PC-3 (cell line): ENCODE measurements around the gene MEGF10. TPM values are rescaled to one million over a fixed set of nuclear protein-coding genes. Genes with fewer than 3 reads are reported as not detected.

Source experiments
- ATAC-seq: fragments of 200-7000 bp; cut with Tn5 transposase; 2 replicates; pipeline ENCODE4 v1.9.1; 2020; ENCODE audit warnings: mild to moderate bottlenecking, moderate library complexity
- BruUV-seq: library from RNA; stranded (reverse); fragments of 400-500 nt; replicated peaks from 2 replicates; lab custom pipeline; 2021; lab: Mats Ljungman, UMichigan
- CTCF ChIA-PET: fragments of 300-600 bp; sonication (Branson Sonifier 250); formaldehyde crosslinking; loops from one replicate; lab custom pipeline; 2022; ENCODE audit warnings: antibody characterized with exemption; lab: Charles Lee
- POLR2A ChIA-PET: fragments of 300-600 bp; sonication (Branson Sonifier 250); formaldehyde crosslinking; loops from one replicate; lab custom pipeline; 2022; ENCODE audit warnings: antibody characterized with exemption; ENCODE audit not compliant: unreplicated experiment; lab: Charles Lee
- DNase-seq: peaks from one replicate; pipeline ENCODE4 v3.0.0-alpha.2; 2015
- H2AFZ ChIP-seq: fragments of 300-600 bp; sonication (generic); 2 replicates; pipeline ENCODE4 v1.6.0; 2016; ENCODE audit warnings: antibody characterized with exemption, low read length
- H3F3A ChIP-seq: fragments of 300-600 bp; sonication (generic); one replicate; pipeline ENCODE4 v1.6.0; 2017; ENCODE audit warnings: antibody characterized with exemption, low read length, control low read depth, mild to moderate bottlenecking; ENCODE audit not compliant: unreplicated experiment
- H3K27ac ChIP-seq: fragments of 300-600 bp; sonication (generic); 2 replicates; pipeline ENCODE4 v1.5.1; 2016; ENCODE audit warnings: mild to moderate bottlenecking, low read length
- H3K27me3 ChIP-seq: fragments of 300-600 bp; sonication (generic); 2 replicates; pipeline ENCODE4 v1.6.1; 2016; ENCODE audit warnings: low read length, mixed read lengths
- H3K36me3 ChIP-seq: fragments of 300-600 bp; sonication (generic); 2 replicates; pipeline ENCODE4 v1.6.1; 2016; ENCODE audit warnings: low read depth, mixed run types, low read length, mixed read lengths
- H3K4me1 ChIP-seq: fragments of 300-600 bp; sonication (generic); 2 replicates; pipeline ENCODE4 v1.5.1; 2016; ENCODE audit warnings: low read length; ENCODE audit not compliant: insufficient read depth
- H3K4me2 ChIP-seq: fragments of 300-600 bp; sonication (generic); 2 replicates; pipeline ENCODE4 v1.6.0; 2016; ENCODE audit warnings: low read length
- H3K4me3 ChIP-seq: fragments of 300-600 bp; sonication (generic); 2 replicates; pipeline ENCODE4 v1.5.1; 2016; ENCODE audit warnings: mild to moderate bottlenecking, low read length, mixed read lengths
- H3K79me2 ChIP-seq: fragments of 300-600 bp; sonication (generic); 2 replicates; pipeline ENCODE4 v1.6.1; 2017; ENCODE audit warnings: low read length, mixed read lengths
- H3K9ac ChIP-seq: fragments of 300-600 bp; sonication (generic); 2 replicates; pipeline ENCODE4 v1.6.0; 2016; ENCODE audit warnings: mild to moderate bottlenecking, low read length
- H3K9me2 ChIP-seq: fragments of 300-600 bp; sonication (generic); replicated peaks from 2 replicates; pipeline ENCODE4 v1.6.1; 2016; ENCODE audit warnings: mixed run types, low read length, mixed read lengths
- H3K9me3 ChIP-seq: fragments of 300-600 bp; sonication (generic); 2 replicates; pipeline ENCODE4 v1.6.1; 2016; ENCODE audit warnings: low read length, mixed read lengths
- H4K20me1 ChIP-seq: fragments of 300-600 bp; sonication (generic); 2 replicates; pipeline ENCODE4 v1.6.1; 2016; ENCODE audit warnings: low read length, mixed read lengths
- EZH2 ChIP-seq: fragments of 300-600 bp; sonication (generic); IDR thresholded peaks from one replicate; pipeline ENCODE4 v1.6.1; 2017; ENCODE audit warnings: antibody characterized with exemption, mild to moderate bottlenecking, low read length; ENCODE audit not compliant: unreplicated experiment
- EZH2phosphoT487 ChIP-seq: fragments of 300-600 bp; sonication (generic); IDR thresholded peaks from 2 replicates; pipeline ENCODE4 v1.6.1; 2018; ENCODE audit warnings: mild to moderate bottlenecking, antibody characterized with exemption, low read length, borderline replicate concordance
- intact Hi-C: fragments of 100-400 bp; cut with micrococcal nuclease; formaldehyde crosslinking; loops from 2 replicates; pipeline ENCODE4 v1.9.0; 2023
- total RNA-seq: library from RNA; depleted of rRNA; stranded (reverse); fragments of >200 nt; gene quantifications from 2 replicates; pipeline ENCODE4 v1.2.3, GENCODE V29; 2014
- TF ChIP-seq, protein P1 (sequence below): fragments of 300-600 bp; sonication (generic); conservative IDR thresholded peaks from 2 replicates; pipeline ENCODE4 v1.5.1; 2017; ENCODE audit warnings: antibody characterized with exemption, low read depth, mild to moderate bottlenecking, low read length

MEGF10 gene
- total RNA-seq, 1 experiment from 2014 or later: not detected

DNA sequence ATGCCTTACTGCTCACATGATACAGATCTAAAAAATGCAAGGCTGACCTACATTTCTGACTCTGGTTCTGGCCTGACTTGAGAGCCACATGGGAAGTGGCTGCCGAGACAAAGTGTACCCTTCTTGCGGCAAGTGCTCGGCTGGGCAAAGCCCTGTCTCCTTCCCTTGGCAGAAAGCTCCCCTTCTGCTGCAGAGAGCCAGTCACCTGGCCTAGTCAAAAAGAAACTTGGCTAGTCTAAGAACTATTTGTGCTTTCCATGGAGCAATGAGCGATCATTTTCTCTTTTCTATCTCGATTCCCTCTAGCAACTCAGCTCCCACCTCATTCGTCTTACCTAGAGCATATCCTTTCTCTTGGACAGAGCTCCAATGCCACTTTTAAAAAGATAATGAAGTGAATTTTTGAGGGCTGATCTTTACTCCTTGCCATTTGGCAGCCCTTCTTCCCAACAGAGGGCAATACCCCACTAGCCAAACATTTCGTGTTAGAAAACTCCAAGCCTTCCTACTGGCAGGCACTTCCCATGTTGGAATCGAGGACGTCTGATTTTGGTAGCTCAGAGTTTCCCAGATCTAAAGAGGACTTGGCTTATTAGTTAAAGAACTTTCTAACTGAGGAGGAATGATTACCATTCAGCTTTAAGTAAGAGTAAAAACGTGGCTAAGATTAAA lies 118.8 kb downstream of the MEGF10 start:
- TF ChIP-seq EZH2phosphoT487 (no peak), EZH2 (no peak)
- TF ChIP-seq, protein P1, sequence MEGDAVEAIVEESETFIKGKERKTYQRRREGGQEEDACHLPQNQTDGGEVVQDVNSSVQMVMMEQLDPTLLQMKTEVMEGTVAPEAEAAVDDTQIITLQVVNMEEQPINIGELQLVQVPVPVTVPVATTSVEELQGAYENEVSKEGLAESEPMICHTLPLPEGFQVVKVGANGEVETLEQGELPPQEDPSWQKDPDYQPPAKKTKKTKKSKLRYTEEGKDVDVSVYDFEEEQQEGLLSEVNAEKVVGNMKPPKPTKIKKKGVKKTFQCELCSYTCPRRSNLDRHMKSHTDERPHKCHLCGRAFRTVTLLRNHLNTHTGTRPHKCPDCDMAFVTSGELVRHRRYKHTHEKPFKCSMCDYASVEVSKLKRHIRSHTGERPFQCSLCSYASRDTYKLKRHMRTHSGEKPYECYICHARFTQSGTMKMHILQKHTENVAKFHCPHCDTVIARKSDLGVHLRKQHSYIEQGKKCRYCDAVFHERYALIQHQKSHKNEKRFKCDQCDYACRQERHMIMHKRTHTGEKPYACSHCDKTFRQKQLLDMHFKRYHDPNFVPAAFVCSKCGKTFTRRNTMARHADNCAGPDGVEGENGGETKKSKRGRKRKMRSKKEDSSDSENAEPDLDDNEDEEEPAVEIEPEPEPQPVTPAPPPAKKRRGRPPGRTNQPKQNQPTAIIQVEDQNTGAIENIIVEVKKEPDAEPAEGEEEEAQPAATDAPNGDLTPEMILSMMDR: no peak

DNA sequence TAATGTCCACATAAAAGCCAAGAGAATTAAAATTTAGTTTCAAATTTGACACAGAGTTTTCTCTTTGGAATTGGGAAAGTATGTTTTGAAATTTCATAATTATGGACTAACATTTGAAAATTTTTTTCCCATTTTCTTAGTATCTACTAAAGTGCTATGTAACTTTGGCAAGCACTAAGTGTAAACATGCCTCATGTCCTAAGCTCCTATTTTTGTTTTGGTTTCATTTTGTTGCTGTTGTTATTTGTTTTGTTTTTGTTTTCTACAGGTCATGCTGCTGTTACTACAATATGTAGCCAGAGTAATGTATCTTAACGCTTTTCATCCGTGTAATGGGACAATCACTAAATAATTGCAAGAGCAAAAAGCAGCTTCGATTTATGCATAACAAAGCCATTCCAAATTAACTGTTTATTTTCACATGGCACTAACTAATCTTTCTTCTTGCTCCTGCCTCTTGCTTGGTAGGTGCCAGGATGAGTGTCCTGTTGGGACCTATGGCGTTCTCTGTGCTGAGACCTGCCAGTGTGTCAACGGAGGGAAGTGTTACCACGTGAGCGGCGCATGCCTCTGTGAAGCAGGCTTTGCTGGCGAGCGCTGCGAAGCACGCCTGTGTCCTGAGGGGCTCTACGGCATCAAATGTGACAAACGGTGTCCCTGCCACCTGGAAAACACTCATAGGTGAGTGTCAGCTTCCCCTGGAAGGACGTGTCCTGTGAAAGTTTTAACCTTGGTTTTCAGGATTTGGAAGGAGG lies 119.5 kb downstream of the MEGF10 start:
- H3K4me1 ChIP-seq: no peaks in the 10 kb centered on the region
- H3K27ac ChIP-seq: no peak overlapping the region
- H3K4me2 ChIP-seq: peak overlapping the region; percentile 51
- TF ChIP-seq EZH2 (no peak), EZH2phosphoT487 (no peak)
- TF ChIP-seq, protein P1: no peak
- no peaks in the 10 kb centered on the region for H4K20me1 ChIP-seq
- intact Hi-C loops: no loop called here
- peak overlapping the region; percentile 23; the same call in 1 of the 2 replicates for H3K4me3 ChIP-seq
- H3K27me3 ChIP-seq: peaks cover 33% of the 10 kb centered on the region
- no peaks in the 10 kb centered on the region for H3K9me2 ChIP-seq
- ATAC-seq: no peak
- H3K36me3 ChIP-seq: no peaks in the 10 kb centered on the region
- BruUV-seq: no TSS peak
- H3F3A ChIP-seq: no peaks in the 10 kb centered on the region
- H2AFZ ChIP-seq: no peak overlapping the region
- ChIA-PET POLR2A (no interaction called here), CTCF (interaction anchor here (0.6 kb wide), 1 partner anchor 871 kb away, joined by 3 read pairs; no protein-coding TSS in a partner anchor)
- H3K79me2 ChIP-seq: no peaks in the 10 kb centered on the region
- no peak for DNase-seq
- no peak overlapping the region for H3K9ac ChIP-seq
- no peaks in the 10 kb centered on the region for H3K9me3 ChIP-seq

More for the DNA sequence above, 118.8 kb downstream of the MEGF10 start:
- Histone ChIP-seq H3K4me2 (peak overlapping the region; percentile 51), H3K9me3 (no peaks in the 10 kb centered on the region), H3K27me3 (peaks cover 33% of the 10 kb centered on the region), H3K27ac (no peak overlapping the region), H3K9ac (no peak overlapping the region), H3K9me2 (no peaks in the 10 kb centered on the region), H3F3A (no peaks in the 10 kb centered on the region), H4K20me1 (no peaks in the 10 kb centered on the region), H3K36me3 (no peaks in the 10 kb centered on the region), H3K79me2 (no peaks in the 10 kb centered on the region), H2AFZ (no peak overlapping the region), H3K4me3 (0 out of 2 replicates have a peak overlapping the region, but pooled peaks have one; percentile 23), H3K4me1 (no peaks in the 10 kb centered on the region)
- intact Hi-C loops: no loop called here
- BruUV-seq: no TSS peak
- DNase-seq (no peak), ATAC-seq (no peak)
- ChIA-PET POLR2A (no interaction called here), CTCF (interaction anchor here (0.6 kb wide), 1 partner anchor 871 kb away, joined by 3 read pairs; no protein-coding TSS in a partner anchor)
